Osteocyte (in vitro differentiated cells): ENCODE results near the gene GCNT2. TPM values are rescaled to one million over a fixed set of nuclear protein-coding genes. Genes with fewer than 3 reads are reported as not detected.
"Not testable (repeated sequence)": the region's sequence is repeated elsewhere in the genome, so short reads cannot be mapped to it uniquely, and the experiment has no call there.

ENCODE experiments used
- DNase-seq: peaks from one replicate; pipeline ENCODE4 v3.0.0; 2021; ENCODE audit warnings: mixed read lengths; ENCODE audit not compliant: unreplicated experiment; ENCODE audit errors: extremely low spot score
- H3K27ac Mint-ChIP-seq: one replicate; pipeline ENCODE4 v1.8.0; 2021; ENCODE audit warnings: mild to moderate bottlenecking, mixed read lengths; ENCODE audit not compliant: unreplicated experiment
- H3K27me3 Mint-ChIP-seq: one replicate; pipeline ENCODE4 v1.8.0; 2021; ENCODE audit warnings: mixed read lengths; ENCODE audit not compliant: unreplicated experiment
- H3K36me3 Mint-ChIP-seq: one replicate; pipeline ENCODE4 v1.8.0; 2021; ENCODE audit warnings: mixed read lengths; ENCODE audit not compliant: unreplicated experiment
- H3K4me1 Mint-ChIP-seq: one replicate; pipeline ENCODE4 v1.8.0; 2021; ENCODE audit warnings: mixed read lengths; ENCODE audit not compliant: unreplicated experiment
- H3K4me3 Mint-ChIP-seq: one replicate; pipeline ENCODE4 v1.8.0; 2021; ENCODE audit warnings: mild to moderate bottlenecking, moderate library complexity, mixed read lengths; ENCODE audit not compliant: unreplicated experiment
- H3K9me3 Mint-ChIP-seq: one replicate; pipeline ENCODE4 v1.8.0; 2021; ENCODE audit warnings: mixed read lengths; ENCODE audit not compliant: unreplicated experiment
- total RNA-seq: library from RNA; stranded (reverse); gene quantifications from 2 replicates; pipeline ENCODE4 v1.2.1, GENCODE V29; 2021
- TF ChIP-seq, protein P1 (sequence below): fragments of 200-600 bp; sonication (generic); IDR thresholded peaks from 2 replicates; pipeline ENCODE4 v1.5.0; 2021; ENCODE audit warnings: antibody characterized with exemption, mild to moderate bottlenecking, moderate library complexity

The GCNT2 gene
- total RNA-seq, 1 donor from 2014 or later = 0.19 TPM

GRCh38 chr6:10662742-10663141 is 141.6 kb downstream of the GCNT2 start:
- peaks cover 7% of the 10 kb centered on the region for H3K9me3 Mint-ChIP-seq
- no peak overlapping the region for H3K27ac Mint-ChIP-seq
- H3K27me3 Mint-ChIP-seq = peaks cover 33% of the 10 kb centered on the region
- DNase-seq = no peak
- H3K4me3 Mint-ChIP-seq = no peak overlapping the region
- H3K4me1 Mint-ChIP-seq = no peaks in the 10 kb centered on the region
- H3K36me3 Mint-ChIP-seq = no peaks in the 10 kb centered on the region
- TF ChIP-seq, protein P1, sequence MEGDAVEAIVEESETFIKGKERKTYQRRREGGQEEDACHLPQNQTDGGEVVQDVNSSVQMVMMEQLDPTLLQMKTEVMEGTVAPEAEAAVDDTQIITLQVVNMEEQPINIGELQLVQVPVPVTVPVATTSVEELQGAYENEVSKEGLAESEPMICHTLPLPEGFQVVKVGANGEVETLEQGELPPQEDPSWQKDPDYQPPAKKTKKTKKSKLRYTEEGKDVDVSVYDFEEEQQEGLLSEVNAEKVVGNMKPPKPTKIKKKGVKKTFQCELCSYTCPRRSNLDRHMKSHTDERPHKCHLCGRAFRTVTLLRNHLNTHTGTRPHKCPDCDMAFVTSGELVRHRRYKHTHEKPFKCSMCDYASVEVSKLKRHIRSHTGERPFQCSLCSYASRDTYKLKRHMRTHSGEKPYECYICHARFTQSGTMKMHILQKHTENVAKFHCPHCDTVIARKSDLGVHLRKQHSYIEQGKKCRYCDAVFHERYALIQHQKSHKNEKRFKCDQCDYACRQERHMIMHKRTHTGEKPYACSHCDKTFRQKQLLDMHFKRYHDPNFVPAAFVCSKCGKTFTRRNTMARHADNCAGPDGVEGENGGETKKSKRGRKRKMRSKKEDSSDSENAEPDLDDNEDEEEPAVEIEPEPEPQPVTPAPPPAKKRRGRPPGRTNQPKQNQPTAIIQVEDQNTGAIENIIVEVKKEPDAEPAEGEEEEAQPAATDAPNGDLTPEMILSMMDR = no peak

- not testable (repeated sequence) for H3K4me1 Mint-ChIP-seq, H3K4me3 Mint-ChIP-seq, DNase-seq, H3K27ac Mint-ChIP-seq, H3K9me3 Mint-ChIP-seq, H3K36me3 Mint-ChIP-seq
- peaks cover 30% of the 10 kb centered on the region for H3K27me3 Mint-ChIP-seq
These were observed 144.4 kb downstream of the GCNT2 start for GRCh38 chr6:10665595-10665994.

DNA sequence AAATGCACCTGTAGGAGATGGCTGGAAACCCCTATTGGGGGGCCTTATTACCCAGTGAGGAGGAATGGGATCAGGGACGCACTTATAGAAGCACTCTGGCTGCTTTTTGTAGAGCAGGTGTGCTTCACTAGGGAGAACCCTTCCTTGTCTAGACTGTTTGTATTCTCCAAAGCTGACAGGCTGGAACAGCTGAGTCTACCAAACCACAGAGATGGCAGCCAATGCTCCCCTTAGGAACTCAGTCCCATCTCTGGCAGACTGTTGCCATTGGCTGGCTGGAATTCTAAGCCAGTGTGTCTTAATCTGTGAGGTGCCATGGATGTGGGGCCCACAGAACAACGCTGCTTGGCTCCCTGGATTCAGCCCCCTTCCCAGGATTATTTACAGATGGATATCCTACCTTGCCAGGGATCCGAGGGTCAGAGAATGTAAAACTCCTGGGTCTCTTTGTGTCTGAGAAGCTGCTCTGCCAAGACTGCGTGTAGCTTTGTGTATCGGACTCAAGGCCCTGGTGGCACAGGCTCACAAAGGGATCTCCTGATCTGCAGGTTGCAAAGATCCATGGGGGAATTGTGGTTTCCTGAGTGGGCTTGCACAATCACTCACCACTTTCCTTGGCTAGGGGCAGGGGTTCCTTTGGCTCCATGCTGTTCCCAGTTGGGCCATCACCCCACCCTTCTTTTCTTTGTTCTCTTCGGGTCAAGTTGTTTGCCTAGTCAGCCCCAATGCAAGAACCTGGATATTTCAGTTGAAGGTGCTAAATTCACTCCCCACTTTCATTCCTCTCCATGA is 147.2 kb downstream of the GCNT2 start:
- TF ChIP-seq, protein P1 = no peak
- Mint-ChIP-seq H3K9me3 (peaks cover 7% of the 10 kb centered on the region), H3K27ac (no peak overlapping the region), H3K27me3 (peaks cover 30% of the 10 kb centered on the region), H3K36me3 (no peaks in the 10 kb centered on the region), H3K4me1 (no peaks in the 10 kb centered on the region), H3K4me3 (no peak overlapping the region)
- DNase-seq = no peak

DNA sequence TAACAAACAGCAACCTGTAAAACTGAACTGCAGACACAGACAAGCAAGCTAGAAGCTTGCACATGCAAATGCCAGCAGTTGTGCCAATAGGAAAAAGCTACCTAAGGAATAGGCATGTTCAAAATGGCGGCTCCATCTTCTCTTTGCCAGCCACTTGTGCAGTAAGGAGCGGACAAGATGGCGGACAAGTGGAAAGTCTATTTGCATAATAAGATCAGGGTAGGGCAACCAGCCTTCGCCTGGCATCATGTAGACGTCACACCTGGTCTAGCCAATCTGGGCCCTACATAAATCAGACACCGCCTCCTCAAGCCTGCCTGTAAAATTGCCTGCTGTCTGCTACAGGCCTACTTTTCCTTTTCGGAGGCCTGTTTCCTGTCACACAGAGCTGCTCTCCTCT is 155.3 kb downstream of the GCNT2 start:
- H3K36me3 Mint-ChIP-seq = no peaks in the 10 kb centered on the region
- no peak overlapping the region for H3K27ac Mint-ChIP-seq
- H3K4me3 Mint-ChIP-seq = no peak overlapping the region

DNA sequence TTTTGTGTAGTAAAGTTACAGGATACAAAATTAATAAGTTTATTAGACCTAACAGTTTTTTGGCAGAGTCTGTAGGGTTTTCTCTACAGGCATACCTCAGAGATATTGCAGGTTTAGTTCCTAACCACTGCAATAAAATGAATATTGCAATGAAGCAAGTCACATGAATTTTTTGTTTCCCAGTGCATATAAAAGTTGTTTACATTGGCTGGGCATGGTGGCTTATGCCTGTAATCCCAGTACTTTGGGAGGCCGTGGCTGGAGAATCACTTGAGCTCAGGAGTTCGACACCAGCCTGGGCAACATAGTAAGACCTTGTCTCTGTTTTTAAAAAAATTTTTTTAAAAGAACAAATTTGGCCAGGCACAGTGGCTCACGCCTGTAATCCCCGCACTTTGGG is 157.3 kb downstream of the GCNT2 start:
- no peak overlapping the region for H3K27ac Mint-ChIP-seq
- TF ChIP-seq, protein P1 = no peak
- H3K36me3 Mint-ChIP-seq = no peaks in the 10 kb centered on the region
- DNase-seq = no peak
- no peaks in the 10 kb centered on the region for H3K4me1 Mint-ChIP-seq
- no peaks in the 10 kb centered on the region for H3K9me3 Mint-ChIP-seq
- H3K4me3 Mint-ChIP-seq = no peak overlapping the region
- H3K27me3 Mint-ChIP-seq = peaks cover 19% of the 10 kb centered on the region

More for the DNA sequence above, 155.3 kb downstream of the GCNT2 start:
- Mint-ChIP-seq H3K27me3 (peaks cover 20% of the 10 kb centered on the region), H3K9me3 (no peaks in the 10 kb centered on the region), H3K4me1 (no peaks in the 10 kb centered on the region)
- TF ChIP-seq, protein P1 = no peak
- DNase-seq = no peak

Other genes starting within 250 kb of the GCNT2 start
- gene TFAP2A, start 106.3 kb upstream of the GCNT2 start, total RNA-seq = 53.2 and 59.6 TPM in 2 replicates
- gene C6orf52, start 173.3 kb downstream of the GCNT2 start, total RNA-seq = 0.73 and 0.84 TPM in 2 replicates
- 12.2 and 13.8 TPM in 2 replicates for gene PAK1IP1, start 173.6 kb downstream of the GCNT2 start, total RNA-seq
- 121 and 122 TPM in 2 replicates for gene TMEM14C, start 201.7 kb downstream of the GCNT2 start, total RNA-seq
- 59.0 and 61.6 TPM in 2 replicates for gene TMEM14B, start 226.5 kb downstream of the GCNT2 start, total RNA-seq